Posterior cingulate gyrus (tissue), 11 donors: ENCODE measurements around the gene SPATA6L.

Source experiments
- DNase-seq, 10 donors: peaks; one replicate each; pipeline versions ENCODE4 v3.0.0 to v3.0.0-alpha.2; 2020 to 2021; ENCODE audit warnings: mixed read lengths in 3 of 10
- intact Hi-C: fragments of 100-400 bp; cut with DNase I; formaldehyde crosslinking; loops from one replicate; pipeline ENCODE4 v1.15.1; 2023

Gene SPATA6L

GRCh38 chr9:4666042-4666699, at the start of gene SPATA6L:
TSS of gene SPATA6L (minus strand) at chr9:4666480. CDS start at chr9:4666250, 230 bp downstream.
- intact Hi-C loops, result loop anchor here (10.0 kb wide), 1 partner anchor 1141 kb away; the partner anchor contains the start of gene RFX3
- peak; percentile 35 to 94 (median 68) for DNase-seq

- intact Hi-C loops, result no loop called here
- no peak for DNase-seq
These were observed 48.2 kb upstream of the SPATA6L start for GRCh38 chr9:4714266-4715016.

GRCh38 chr9:4713849-4714248, 47.6 kb upstream of the SPATA6L start:
- DNase-seq, result no peak
- intact Hi-C loops, result no loop called here

- no peak for DNase-seq
- intact Hi-C loops, result no loop called here
These were observed 43.1 kb upstream of the SPATA6L start for GRCh38 chr9:4709380-4709779.

- intact Hi-C loops, result no loop called here
- no peak for DNase-seq
These were observed 40.8 kb upstream of the SPATA6L start for GRCh38 chr9:4706971-4707622.

GRCh38 chr9:4706021-4706420, 39.7 kb upstream of the SPATA6L start:
- intact Hi-C loops, result no loop called here
- no peak for DNase-seq

- DNase-seq, result no peak
- intact Hi-C loops, result no loop called here
These were observed 37.8 kb upstream of the SPATA6L start for GRCh38 chr9:4704129-4704528.

GRCh38 chr9:4701526-4701925, 35.2 kb upstream of the SPATA6L start:
- intact Hi-C loops, result no loop called here
- DNase-seq, result no peak

- intact Hi-C loops, result no loop called here
- DNase-seq, result no peak
These were observed 34.7 kb upstream of the SPATA6L start for GRCh38 chr9:4700932-4701331.

GRCh38 chr9:4700091-4700490, 33.8 kb upstream of the SPATA6L start:
- intact Hi-C loops, result no loop called here
- no peak for DNase-seq

- no peak for DNase-seq
These were observed 25.5 kb upstream of the SPATA6L start for GRCh38 chr9:4691795-4692194.

GRCh38 chr9:4690144-4690543, 23.9 kb upstream of the SPATA6L start:
- intact Hi-C loops, result no loop called here
- DNase-seq, result no peak

More at GRCh38 chr9:4691795-4692194, 25.5 kb upstream of the SPATA6L start:
- intact Hi-C loops, result no loop called here

GRCh38 chr9:4689687-4690104, 23.4 kb upstream of the SPATA6L start:
- peak in 1 of 10 donors; percentile 16 for DNase-seq
- intact Hi-C loops, result no loop called here

GRCh38 chr9:4689021-4689420, 22.7 kb upstream of the SPATA6L start:
- intact Hi-C loops, result no loop called here
- DNase-seq, result no peak

- no peak for DNase-seq
- intact Hi-C loops, result no loop called here
These were observed 20.3 kb upstream of the SPATA6L start for GRCh38 chr9:4686584-4686983.

GRCh38 chr9:4686112-4686511, 19.8 kb upstream of the SPATA6L start:
- intact Hi-C loops, result no loop called here

GRCh38 chr9:4684820-4685219, 18.5 kb upstream of the SPATA6L start:
- DNase-seq, result no peak
- intact Hi-C loops, result no loop called here

More at GRCh38 chr9:4686112-4686511, 19.8 kb upstream of the SPATA6L start:
- no peak for DNase-seq

GRCh38 chr9:4680750-4681149, 14.5 kb upstream of the SPATA6L start:
- no peak for DNase-seq
- intact Hi-C loops, result no loop called here

- intact Hi-C loops, result no loop called here
These were observed 13.9 kb upstream of the SPATA6L start for GRCh38 chr9:4680173-4680525.

GRCh38 chr9:4679268-4680172, 13.2 kb upstream of the SPATA6L start, which contains the start of gene CDC37L1:
TSS of gene CDC37L1 (plus strand) at chr9:4679569. CDS start at chr9:4679768, 199 bp downstream.
- intact Hi-C loops, result loop anchor here (2.0 to 10.0 kb wide), 4 partner anchors 17 to 945 kb away; partner anchors contain the start of genes AK3, JAK2, PLPP6 and RIC1

More at GRCh38 chr9:4680173-4680525, 13.9 kb upstream of the SPATA6L start:
- no peak for DNase-seq

More at GRCh38 chr9:4679268-4680172, 13.2 kb upstream of the SPATA6L start, which contains the start of gene CDC37L1:
- DNase-seq, result peak; percentile 96 to 100 (median 98)
